Stimulated activated CD4-positive, alpha-beta T cell treated with anti-CD3 and anti-CD28 coated beads, Interleukin-12 subunit alpha, Interleukin-12 subunit beta, amount 100 ng/mL, for 4 hours (primary cell): ENCODE results near the gene SPPL2A.

Source experiments
- DNase-seq: peaks from one replicate; pipeline ENCODE4 v3.0.0-alpha.2; 2020

The SPPL2A gene

DNA sequence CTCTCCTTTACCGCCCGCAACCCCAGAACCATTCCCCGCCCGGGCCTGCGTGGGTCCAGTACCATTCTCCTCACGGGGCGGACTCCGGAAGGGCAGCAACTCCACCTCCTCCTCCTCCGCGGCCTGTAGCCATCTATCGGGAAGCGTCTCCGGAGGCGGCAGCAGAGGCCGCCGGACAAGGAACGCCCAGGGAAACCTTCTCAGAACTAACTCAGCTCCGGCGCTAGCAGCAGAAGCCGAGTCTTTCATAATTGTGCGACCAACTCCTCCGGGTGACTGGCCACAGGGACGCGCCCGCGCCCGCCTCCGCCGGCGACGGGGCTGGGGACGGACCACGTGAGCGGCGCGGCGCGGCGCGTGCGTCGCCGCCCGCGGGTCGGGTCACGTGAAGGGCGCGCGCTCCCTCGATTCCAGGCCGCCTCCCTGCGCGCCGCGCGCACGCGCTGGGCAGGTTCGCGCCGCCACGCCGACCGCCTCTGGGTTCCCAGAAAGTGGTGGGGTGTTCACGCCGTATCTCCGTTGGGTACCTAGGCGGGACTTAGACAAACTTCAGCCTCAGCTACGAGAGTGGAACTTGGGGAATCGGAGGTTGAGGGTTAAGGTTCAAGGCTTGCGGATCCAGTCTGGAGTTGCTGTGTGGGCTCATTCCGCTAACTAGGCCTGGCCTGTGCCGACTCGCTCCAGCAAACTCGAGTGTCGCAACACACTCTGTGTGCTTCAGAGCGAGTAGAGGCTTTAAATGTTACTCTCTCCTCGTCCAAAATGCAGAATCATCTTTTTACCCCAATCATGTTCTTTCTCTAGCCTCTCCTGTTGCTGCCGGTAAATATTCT lies 78.8 kb downstream of the SPPL2A start, which contains the start of gene TRPM7:
TSS of gene TRPM7 (minus strand) at position 329 of the 833 bp plus-strand sequence. CDS start at position 65, 264 bp downstream.
- peak; percentile 86 for DNase-seq

DNA sequence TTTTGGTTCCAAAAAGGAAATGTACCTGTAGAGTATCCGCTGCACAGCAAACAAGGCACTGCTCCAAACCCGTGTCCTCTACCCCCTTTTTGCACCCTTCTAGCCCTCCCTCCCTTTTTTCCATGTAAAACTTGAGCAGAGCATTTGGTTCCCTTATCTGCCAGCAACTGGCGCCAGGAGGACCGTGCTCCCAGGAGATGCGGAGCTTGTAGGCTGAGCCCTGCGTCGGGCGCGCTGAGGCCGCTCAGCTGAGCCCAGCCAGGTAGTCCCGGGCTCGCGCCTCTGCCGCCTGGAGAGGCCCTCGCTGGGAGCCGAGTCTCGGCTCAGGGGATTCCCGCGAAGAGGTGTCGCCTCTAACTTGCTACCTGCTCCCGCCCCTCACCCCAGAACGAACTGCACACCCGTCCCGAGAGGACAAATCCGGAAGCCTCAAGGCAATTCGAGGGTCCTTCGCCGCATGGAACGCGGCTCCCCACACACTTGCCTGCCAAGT lies 79.5 kb downstream of the SPPL2A start:
- DNase-seq: peak; percentile 72

DNA sequence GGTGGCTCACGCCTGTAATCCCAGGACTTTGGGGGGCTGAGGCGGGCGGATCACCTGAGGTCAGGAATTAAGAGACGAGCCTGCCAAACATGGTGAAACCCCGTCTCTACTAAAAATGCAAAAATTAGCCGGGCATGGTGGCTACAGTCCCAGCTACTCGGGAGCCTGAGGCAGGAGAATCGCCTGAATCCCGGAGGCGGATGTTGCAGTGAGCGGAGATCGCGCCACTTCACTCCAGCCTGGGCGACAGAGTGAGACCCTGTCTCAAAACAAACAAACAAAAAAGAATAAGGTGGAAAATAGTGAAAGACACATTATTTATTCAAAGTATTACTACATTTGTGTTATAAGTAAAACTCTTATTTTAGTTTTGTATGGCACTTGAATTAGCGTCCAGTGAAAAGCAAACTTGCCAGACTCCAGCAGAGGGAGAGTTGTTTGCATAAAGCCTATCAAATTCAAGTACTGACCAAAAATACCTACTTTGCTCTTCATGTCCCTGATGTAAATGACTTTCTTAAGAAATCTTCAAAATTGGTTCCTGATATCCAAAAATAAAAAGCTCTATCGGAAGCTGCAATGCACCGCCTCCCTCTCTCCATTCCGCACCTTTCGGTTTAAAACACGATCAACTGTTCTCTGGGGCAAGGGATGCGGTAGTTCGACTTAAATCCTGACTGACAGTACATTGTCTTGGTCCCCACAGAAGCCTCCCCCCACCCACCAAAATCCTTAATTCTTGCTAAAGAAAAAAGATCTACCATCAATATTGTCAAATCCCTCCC lies 80.1 kb downstream of the SPPL2A start:
- DNase-seq: no peak

DNA sequence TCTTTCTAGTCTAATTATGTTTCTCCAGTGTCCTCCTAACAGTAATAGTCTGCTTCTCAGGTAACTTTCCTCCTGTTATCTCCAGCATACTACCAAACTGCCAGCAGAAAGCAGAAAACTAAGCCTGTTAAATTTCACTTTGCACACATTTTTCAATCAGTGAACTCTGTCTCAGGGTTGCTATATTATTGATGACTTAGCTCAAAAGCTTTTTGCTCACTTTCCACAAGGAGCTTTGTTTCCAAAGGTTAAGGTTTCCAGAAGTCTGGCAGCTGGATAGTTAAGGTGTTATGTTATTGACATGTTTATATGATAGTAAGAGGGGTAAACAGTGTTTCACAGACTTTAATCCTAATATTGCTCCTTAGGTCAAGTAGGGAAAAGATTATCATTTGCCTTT lies 84.0 kb downstream of the SPPL2A start:
- DNase-seq: no peak

DNA sequence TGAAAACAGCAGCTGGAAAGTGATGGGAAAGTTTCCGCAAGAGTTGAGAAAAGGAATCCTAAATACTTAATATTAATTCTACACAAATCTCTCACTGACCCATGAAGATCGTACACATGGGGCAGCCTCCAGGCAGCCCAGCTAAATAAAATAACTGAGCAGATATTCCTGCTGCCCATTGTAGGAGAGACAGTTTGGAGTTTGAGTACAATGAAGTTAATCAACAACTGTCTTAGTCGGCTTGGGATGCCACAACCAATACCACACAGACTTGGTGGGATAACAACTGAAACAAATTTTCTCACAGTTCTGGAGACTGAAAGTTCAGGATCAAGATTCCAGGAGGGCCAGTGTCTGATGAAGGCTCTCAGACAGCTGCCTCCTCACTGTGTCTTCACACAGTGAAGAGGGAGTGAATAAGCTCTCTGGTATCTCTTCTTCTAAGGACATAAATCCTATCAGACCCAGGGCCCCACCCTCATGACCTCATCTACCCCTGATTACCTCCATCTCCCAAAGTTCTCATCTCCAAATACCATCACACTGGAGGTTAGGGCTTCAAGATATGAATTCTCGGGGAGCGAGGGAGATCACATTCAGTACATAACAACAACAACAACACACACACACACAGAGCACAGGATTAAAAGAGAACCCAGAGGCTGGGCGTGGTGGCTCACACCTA lies 88.6 kb downstream of the SPPL2A start:
- DNase-seq: no peak

DNA sequence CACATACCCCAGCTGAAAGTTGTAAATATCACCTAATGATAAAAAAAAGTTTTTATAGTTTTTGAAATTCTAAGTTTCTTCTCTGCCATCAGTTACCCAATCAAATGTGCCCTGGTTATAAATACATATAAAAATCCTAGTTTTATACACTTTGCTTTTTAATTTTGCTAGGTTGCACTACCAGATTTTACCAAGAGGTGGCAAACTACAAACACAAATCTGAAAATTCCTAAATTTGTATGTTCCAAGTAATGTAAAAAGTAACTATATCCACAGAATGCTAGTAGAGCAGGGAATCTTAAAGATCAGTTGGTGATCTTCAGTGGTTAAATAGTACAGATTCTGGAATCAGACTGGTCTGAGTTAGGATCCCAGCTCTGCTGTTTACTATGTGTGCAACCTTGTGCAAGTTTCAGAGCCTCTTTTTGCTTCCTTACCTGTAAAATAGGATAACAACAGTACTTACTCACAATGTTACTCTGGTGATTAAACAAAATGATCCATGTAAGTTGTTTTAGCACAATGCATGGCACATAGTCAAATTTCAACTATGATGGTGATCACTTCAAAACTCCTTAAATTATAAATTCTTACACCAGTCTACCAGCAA lies 89.9 kb downstream of the SPPL2A start:
- DNase-seq: no peak

DNA sequence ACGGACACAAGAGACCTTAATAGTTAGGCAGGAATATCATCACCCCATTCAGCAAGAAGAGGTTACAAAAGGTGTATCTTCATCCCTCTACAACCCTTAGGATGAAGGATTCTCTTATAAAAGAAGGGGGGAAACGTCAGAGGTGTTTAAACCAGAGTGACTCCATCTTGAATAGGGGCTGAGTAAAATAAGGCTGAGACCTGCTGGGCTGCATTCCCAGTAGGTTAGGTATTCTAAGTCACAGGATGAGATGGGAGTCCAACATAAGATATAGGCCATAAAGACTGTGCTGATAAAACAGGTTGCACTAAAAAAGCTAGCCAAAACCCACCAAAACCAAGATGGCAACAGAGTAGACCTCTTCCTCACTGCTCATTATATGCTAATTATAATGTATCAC lies 95.4 kb downstream of the SPPL2A start:
- no peak for DNase-seq

DNA sequence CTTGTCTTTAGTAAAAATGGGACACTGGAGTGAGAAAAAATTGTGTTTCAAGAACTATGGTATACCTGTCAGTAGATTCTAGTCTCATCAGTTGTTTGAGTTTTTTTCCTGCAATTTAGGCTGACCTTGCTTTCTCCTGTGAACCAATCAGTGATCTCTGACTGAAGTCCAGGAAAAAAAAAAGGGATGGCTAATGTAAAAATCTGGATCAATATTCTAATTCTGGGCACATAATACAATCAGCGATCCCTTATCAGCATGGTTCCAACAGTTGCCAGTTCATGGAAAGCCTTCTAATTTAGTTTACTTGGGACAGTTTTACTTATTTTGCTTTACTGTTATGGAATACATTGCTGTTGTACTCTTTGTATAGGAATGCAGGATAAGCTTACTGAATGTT lies 95.9 kb downstream of the SPPL2A start:
- no peak for DNase-seq

DNA sequence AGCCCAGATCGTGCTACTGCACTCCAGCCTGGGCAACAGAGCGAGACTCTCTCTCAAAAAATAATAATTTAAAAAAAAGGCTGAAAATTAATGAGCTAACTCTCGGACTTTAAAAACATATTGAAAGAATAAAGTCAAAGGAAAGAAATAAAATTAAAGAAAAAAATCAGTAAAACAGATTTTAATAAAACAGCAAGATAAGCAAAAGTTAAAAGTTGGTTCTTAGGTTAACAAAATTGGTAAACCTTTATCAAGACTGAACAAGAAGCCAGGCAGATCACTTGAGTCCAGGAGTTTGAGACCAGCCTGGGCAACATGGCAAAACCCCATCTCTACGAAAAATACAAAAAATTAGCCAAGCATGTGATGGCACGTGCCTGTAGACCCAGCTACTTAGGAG lies 99.6 kb downstream of the SPPL2A start:
- DNase-seq: no peak

DNA sequence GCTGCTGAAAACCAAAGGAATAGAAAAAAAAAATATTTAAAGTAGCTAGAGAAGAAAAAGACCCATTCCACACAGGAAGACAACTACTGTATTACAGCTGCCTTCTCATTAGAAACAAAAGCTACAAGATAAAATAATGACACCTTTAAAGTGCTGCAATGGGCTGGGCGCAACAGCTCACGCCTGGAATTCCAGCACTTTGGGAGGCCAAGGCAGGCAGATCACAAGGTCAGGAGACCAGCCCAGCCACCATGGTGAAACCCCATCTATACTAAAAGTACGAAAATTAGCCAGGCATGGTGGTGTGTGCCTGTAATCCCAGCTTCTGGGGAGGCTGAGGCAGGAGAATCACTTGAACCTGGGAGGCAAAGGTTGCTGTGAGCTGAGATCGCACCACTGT lies 110.0 kb downstream of the SPPL2A start:
- no peak for DNase-seq

DNA sequence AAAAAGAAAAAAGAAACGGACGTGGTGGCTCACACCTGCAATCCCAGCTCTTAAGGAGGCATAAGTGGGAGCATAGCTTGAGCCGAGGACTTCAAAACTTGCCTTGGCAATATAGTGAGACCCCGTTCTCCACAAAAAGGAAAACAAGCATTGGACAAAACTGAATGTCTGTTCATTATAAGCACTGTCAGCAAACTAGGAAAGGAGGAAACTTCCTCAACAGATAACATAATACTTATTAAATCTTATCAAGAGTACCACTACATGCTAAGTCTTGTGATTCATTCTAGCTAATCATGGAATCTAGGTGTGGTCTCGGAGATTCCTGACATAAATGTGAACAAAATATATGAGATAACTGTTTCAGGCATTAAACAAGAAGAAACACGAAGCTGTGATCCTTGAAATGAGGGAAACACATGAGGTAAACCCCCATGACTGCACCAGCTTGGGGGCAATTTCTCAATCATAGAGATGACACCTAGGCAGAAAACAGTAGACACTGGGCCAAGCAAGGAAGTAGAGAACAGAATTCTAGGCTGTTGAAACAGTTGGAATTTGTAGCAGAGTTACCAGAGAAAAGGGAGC lies 112.3 kb downstream of the SPPL2A start:
- DNase-seq: no peak

DNA sequence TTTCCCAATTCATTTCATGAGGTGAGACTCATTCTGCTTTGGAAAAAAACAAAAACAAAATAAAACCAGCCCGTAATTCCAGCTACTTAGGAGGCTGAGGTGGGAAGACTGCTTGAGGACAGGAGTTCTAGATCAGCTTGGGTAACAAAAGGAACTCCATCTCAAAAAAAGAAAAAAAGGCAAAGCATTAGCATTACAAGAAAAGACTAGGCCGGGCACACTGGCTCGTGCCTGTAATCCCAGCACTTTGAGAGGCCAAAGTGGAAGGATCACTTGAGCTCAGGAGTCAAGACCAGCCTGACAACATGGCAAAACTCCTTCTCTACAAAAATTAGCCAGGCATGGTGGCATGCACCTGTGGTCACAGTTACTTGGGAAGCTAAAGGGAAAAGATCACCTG lies 112.8 kb downstream of the SPPL2A start:
- DNase-seq: no peak
